Right atrium auricular region (tissue), 2 donors: ENCODE measurements around the gene RAB28. TPM values are rescaled to one million over a fixed set of nuclear protein-coding genes. Genes with fewer than 3 reads are reported as not detected.

Experiments used
- DNase-seq: peaks from one replicate; pipeline ENCODE4 v3.0.0-alpha.2; 2019; ENCODE audit warnings: low spot score
- H3K27ac ChIP-seq, 2 donors: fragments of 200-600 bp; sonication (generic); 1 replicate in 1 of 2; 2 replicates in 1 of 2; pipeline ENCODE4 v1.5.1; 2016 to 2019
- H3K27me3 ChIP-seq, 2 donors: fragments of 200-600 bp; sonication (generic); one replicate each; pipeline versions ENCODE4 v1.5.1 to v1.6.0; 2017 to 2019
- H3K36me3 ChIP-seq: fragments of 200-600 bp; sonication (generic); one replicate; pipeline ENCODE4 v1.5.1; 2016
- H3K4me1 ChIP-seq, 2 donors: fragments of 200-600 bp; sonication (generic); one replicate each; pipeline versions ENCODE4 v1.5.1 to v1.6.0; 2017 to 2019
- H3K4me3 ChIP-seq, 2 donors: fragments of 200-600 bp; sonication (generic); 1 replicate in 1 of 2; 2 replicates in 1 of 2; pipeline ENCODE4 v1.5.1; 2017 to 2019; ENCODE audit warnings: mild to moderate bottlenecking in 1 of 2, moderate library complexity in 1 of 2
- H3K9me3 ChIP-seq, 2 donors: fragments of 200-600 bp; sonication (generic); one replicate each; pipeline ENCODE4 v1.5.1; 2019
- total RNA-seq, 2 donors: library from RNA; depleted of rRNA; stranded (reverse); fragments of >200 nt; gene quantifications; one replicate each; pipeline ENCODE4 v1.1.0, GENCODE V29; 2016
- TF ChIP-seq, protein P1 (sequence below), 2 donors: fragments of 200-600 bp; sonication (generic); IDR thresholded peaks; one replicate each; pipeline ENCODE4 v1.5.1; 2019; ENCODE audit warnings: antibody characterized with exemption in 2 of 2

The RAB28 gene
- total RNA-seq, 2 donors from 2014 or later = 15.3 to 19.8 TPM

DNA sequence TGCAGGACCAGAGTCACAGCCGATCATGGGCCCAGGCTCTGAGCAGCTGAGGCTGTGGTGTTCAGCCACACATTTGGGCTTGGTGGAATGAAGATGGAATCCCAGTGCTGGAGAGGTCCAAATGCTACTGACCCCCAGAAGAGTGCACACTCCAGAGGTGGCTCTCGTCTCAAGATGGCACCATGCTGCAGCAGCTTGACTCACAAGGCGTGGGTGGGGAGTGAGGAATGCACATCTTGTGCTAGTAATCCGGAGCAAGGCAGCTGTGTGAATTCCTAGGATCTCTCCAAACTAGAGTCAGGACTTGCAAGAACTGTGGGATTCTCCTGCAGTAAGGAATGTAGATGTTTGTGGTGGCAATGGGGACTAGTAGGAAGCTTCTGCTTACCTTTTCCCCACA lies 28.7 kb downstream of the RAB28 start:
- TF ChIP-seq, protein P1, sequence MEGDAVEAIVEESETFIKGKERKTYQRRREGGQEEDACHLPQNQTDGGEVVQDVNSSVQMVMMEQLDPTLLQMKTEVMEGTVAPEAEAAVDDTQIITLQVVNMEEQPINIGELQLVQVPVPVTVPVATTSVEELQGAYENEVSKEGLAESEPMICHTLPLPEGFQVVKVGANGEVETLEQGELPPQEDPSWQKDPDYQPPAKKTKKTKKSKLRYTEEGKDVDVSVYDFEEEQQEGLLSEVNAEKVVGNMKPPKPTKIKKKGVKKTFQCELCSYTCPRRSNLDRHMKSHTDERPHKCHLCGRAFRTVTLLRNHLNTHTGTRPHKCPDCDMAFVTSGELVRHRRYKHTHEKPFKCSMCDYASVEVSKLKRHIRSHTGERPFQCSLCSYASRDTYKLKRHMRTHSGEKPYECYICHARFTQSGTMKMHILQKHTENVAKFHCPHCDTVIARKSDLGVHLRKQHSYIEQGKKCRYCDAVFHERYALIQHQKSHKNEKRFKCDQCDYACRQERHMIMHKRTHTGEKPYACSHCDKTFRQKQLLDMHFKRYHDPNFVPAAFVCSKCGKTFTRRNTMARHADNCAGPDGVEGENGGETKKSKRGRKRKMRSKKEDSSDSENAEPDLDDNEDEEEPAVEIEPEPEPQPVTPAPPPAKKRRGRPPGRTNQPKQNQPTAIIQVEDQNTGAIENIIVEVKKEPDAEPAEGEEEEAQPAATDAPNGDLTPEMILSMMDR (IDR thresholded peaks at IDR 0.05) = no peak
- DNase-seq = no peak
- no peak overlapping the region for H3K4me3 ChIP-seq
- H3K4me1 ChIP-seq = no peaks in the 10 kb centered on the region
- peaks cover 19% of the 10 kb centered on the region for H3K36me3 ChIP-seq
- H3K9me3 ChIP-seq = no peaks in the 10 kb centered on the region
- H3K27me3 ChIP-seq = no peaks in the 10 kb centered on the region
- no peak overlapping the region for H3K27ac ChIP-seq

DNA sequence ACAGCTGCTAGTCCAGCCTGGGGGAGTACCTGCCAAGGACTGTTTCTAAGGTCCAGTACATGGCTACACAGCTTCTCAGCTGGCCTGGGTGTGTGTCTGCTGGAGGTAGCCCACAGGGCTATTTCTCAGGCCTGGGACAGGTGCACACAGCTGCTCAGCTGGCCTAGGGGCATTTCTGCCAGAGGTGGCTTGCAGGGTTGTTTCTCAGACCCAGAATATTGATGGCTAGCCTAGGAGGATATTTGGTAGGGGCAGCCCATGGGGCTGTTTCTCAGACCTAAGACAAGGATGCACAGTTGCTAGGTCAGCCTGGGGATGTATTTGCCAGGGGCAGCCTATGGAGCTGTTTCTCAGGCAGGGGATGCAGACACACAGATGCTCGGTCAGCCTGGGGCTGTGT lies 29.4 kb downstream of the RAB28 start:
- Histone ChIP-seq H3K9me3 (no peaks in the 10 kb centered on the region), H3K27ac (no peak overlapping the region), H3K27me3 (no peaks in the 10 kb centered on the region), H3K4me1 (no peaks in the 10 kb centered on the region), H3K4me3 (no peak overlapping the region), H3K36me3 (peaks cover 17% of the 10 kb centered on the region)
- no peak for DNase-seq
- TF ChIP-seq, protein P1 (IDR thresholded peaks at IDR 0.05) = no peak

DNA sequence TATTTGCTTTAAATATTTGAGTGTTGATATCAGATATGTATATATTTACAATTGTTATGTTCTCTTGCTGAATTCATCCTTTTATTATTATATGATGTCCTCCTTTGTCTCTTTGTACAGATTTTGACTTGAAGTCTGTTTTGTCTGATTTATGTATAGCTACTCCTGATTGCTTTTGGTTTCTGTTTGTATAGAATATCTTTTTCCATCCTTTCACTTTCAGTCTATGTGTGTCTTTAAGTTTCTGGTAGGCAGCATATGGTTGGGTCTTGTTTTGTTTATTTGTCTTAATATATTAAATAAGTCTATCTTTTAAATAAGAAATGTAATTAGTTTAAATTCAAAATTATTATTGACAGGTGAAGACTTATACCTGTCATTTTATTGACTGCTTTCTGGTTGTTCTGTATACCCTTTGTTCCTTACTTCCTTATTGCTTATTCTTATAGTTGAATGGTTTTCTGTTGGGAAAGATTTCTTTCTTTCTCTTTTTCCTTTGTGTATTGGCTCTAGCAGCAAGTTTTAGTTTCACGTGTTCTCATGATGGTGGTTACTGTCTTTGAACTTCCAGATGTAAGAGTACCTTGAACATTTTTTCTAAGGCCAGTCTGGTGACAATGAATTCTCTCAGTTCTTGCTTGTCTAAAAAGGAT lies 31.1 kb downstream of the RAB28 start:
- Histone ChIP-seq H3K9me3 (no peaks in the 10 kb centered on the region), H3K4me3 (no peak overlapping the region), H3K4me1 (no peaks in the 10 kb centered on the region), H3K36me3 (peaks cover 17% of the 10 kb centered on the region), H3K27ac (no peak overlapping the region), H3K27me3 (no peaks in the 10 kb centered on the region)
- DNase-seq = no peak
- TF ChIP-seq, protein P1 (IDR thresholded peaks at IDR 0.05) = no peak

DNA sequence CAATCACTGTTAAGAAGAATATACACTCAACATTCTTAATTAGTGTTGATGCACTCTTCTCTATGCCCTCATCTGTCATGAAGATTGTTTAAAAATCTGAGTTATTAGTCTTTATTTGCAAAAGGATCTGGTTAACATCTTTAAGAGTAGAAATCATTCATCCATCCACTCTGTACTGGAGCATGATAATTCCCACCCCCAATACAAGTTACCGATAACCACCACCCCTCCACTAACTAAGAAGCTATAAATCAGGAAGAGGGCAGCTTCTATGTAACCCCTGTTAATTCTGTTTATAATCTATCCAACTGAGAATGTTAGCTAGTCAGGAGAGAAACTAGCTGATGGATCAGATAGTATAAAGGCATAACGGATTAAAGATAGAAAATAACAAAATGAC lies 34.5 kb downstream of the RAB28 start:
- Histone ChIP-seq H3K4me1 (no peaks in the 10 kb centered on the region), H3K9me3 (no peaks in the 10 kb centered on the region)

DNA sequence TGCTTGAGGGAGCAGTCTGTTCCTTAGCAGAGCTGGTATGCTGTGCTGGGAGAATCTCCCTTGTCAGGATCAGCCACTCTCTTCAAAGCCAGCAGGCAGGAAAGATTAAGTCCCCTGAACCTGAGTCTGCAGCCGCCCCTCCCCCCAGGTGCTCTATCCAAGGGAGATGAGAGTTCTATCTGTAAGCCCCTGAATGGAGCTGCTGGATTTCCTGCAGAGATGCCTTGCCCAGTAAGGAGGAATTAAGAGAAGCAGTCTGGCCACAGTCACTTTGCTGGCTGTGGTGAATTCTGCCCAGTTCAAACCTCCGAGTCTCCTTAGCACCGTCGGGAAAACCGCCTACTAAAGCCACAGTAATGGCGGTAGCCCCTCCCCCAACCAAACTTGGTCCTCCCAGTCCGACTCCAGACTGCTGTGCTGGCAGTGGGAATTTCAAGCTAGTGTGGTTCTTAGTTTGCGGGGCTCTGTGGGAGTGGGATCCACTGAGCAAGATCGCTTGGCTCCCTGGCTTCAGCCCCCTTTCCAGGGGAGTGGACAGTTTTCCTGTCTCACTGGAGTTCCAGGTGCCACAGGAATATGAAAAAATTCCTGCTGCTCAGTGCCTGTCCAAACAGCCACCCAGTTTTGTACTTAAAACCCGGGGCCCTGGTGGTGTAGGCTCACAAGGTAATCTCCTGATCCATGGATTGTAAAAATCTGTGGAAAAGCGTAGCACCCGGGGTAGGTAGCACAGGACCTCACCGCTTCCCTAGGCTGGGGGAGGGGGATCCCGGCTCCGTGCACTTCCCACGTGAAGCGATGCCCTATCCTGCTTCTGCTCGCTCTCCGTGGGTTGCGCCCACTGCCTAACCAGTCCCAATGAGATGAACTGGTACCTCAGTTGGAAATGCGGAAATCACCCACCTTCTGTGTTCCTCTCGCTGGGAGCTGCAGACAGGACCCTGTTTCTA lies 38.0 kb downstream of the RAB28 start:
- no peaks in the 10 kb centered on the region for H3K9me3 ChIP-seq
- H3K36me3 ChIP-seq = no peaks in the 10 kb centered on the region
- H3K27ac ChIP-seq = no peak overlapping the region
- no peaks in the 10 kb centered on the region for H3K4me1 ChIP-seq
- no peak overlapping the region for H3K4me3 ChIP-seq
- H3K27me3 ChIP-seq = no peaks in the 10 kb centered on the region
- DNase-seq = no peak
- TF ChIP-seq, protein P1 (IDR thresholded peaks at IDR 0.05) = no peak

More for the DNA sequence above, 34.5 kb downstream of the RAB28 start:
- peaks cover 5% of the 10 kb centered on the region for H3K36me3 ChIP-seq
- no peak for DNase-seq
- H3K4me3 ChIP-seq = no peak overlapping the region
- no peaks in the 10 kb centered on the region for H3K27me3 ChIP-seq
- no peak overlapping the region for H3K27ac ChIP-seq
- TF ChIP-seq, protein P1 (IDR thresholded peaks at IDR 0.05) = no peak
